Measurements from ENCODE around the gene PBX3. TPM values are rescaled to one million over a fixed set of nuclear protein-coding genes. Genes with fewer than 3 reads are reported as not detected.

The PBX3 gene
- total and polyA plus RNA-seq, 2 experiments from 2014 or later: 13.4 to 30.9 TPM

- Histone ChIP-seq H3K9ac (no peak overlapping the region), H3K4me1 (ENCODE audit: insufficient read depth) (peaks cover 16% of the 10 kb centered on the region), H3K27ac (no peak overlapping the region), H3K79me2 (ENCODE audit: insufficient read depth) (peaks cover 72% of the 10 kb centered on the region), H3K9me3 (ENCODE audit: low read depth) (no peaks in the 10 kb centered on the region), H4K20me1 (ENCODE audit: insufficient read depth) (no peaks in the 10 kb centered on the region), H3K4me3 (no peak overlapping the region), H2AFZ (no peak overlapping the region), H3F3A (ENCODE audit: insufficient read depth) (no peaks in the 10 kb centered on the region), H3K27me3 (replicated peaks; ENCODE audit: insufficient read depth) (no peaks in the 10 kb centered on the region), H3K9me2 (ENCODE audit: insufficient read depth) (no peaks in the 10 kb centered on the region), H3K4me2 (ENCODE audit: unreplicated experiment) (no peak overlapping the region), H3K36me3 (ENCODE audit: low read depth) (no peaks in the 10 kb centered on the region)
- WGBS, 2 experiments (ENCODE audit: low coverage in 1 of 2, low lambda C conversion rate in 2 of 2, missing lambda C conversion rate in 2 of 2): 100% methylated on average over 2 of the region's 2 CpGs
- TF ChIP-seq EZH2phosphoT487 (IDR thresholded peaks at IDR 0.05; ENCODE audit: insufficient read depth, low read depth) (no peak), EZH2 (IDR thresholded peaks at IDR 0.05; ENCODE audit: insufficient read depth, poor library complexity, severe bottlenecking) (no peak)
- in situ Hi-C loops (cut with MboI): no loop called here
- DNase-seq: no peak
These were observed 35.5 kb downstream of the PBX3 start for GRCh38 chr9:125782718-125783117.

- H3K27ac ChIP-seq: no peak overlapping the region
- no peak overlapping the region for H3K4me3 ChIP-seq
- H3K9ac ChIP-seq: no peak overlapping the region; the same call in 1 of the 2 replicates
- H3K4me2 ChIP-seq (ENCODE audit: unreplicated experiment): no peak overlapping the region
- peak; percentile 21 for DNase-seq
- H4K20me1 ChIP-seq (ENCODE audit: insufficient read depth): no peaks in the 10 kb centered on the region
- H3K9me3 ChIP-seq (ENCODE audit: low read depth): no peaks in the 10 kb centered on the region
- no peaks in the 10 kb centered on the region for H3K27me3 ChIP-seq (replicated peaks; ENCODE audit: insufficient read depth)
- peaks cover 16% of the 10 kb centered on the region for H3K4me1 ChIP-seq (ENCODE audit: insufficient read depth)
- no peak overlapping the region for H2AFZ ChIP-seq
- TF ChIP-seq EZH2phosphoT487 (IDR thresholded peaks at IDR 0.05; ENCODE audit: insufficient read depth, low read depth) (no peak), EZH2 (IDR thresholded peaks at IDR 0.05; ENCODE audit: insufficient read depth, poor library complexity, severe bottlenecking) (no peak)
- in situ Hi-C loops (cut with MboI): no loop called here
- H3K9me2 ChIP-seq (ENCODE audit: insufficient read depth): no peaks in the 10 kb centered on the region
- no peaks in the 10 kb centered on the region for H3K36me3 ChIP-seq (ENCODE audit: low read depth)
- 88 to 90% methylated on average over 6 of the region's 6 CpGs for WGBS, 2 experiments (ENCODE audit: low coverage in 1 of 2, low lambda C conversion rate in 2 of 2, missing lambda C conversion rate in 2 of 2)
- peaks cover 81% of the 10 kb centered on the region for H3K79me2 ChIP-seq (ENCODE audit: insufficient read depth)
- H3F3A ChIP-seq (ENCODE audit: insufficient read depth): no peaks in the 10 kb centered on the region
These were observed 37.3 kb downstream of the PBX3 start for GRCh38 chr9:125784286-125785049.

GRCh38 chr9:125785248-125785751 is 38.1 kb downstream of the PBX3 start:
- H3K9ac ChIP-seq: no peak overlapping the region
- H4K20me1 ChIP-seq (ENCODE audit: insufficient read depth): no peaks in the 10 kb centered on the region
- no peaks in the 10 kb centered on the region for H3K36me3 ChIP-seq (ENCODE audit: low read depth)
- 87 to 89% methylated on average over 5 of the region's 5 CpGs for WGBS, 2 experiments (ENCODE audit: low coverage in 1 of 2, low lambda C conversion rate in 2 of 2, missing lambda C conversion rate in 2 of 2)
- H3K4me2 ChIP-seq (ENCODE audit: unreplicated experiment): no peak overlapping the region
- no peaks in the 10 kb centered on the region for H3K9me3 ChIP-seq (ENCODE audit: low read depth)
- H3K79me2 ChIP-seq (ENCODE audit: insufficient read depth): peaks cover 90% of the 10 kb centered on the region
- peaks cover 16% of the 10 kb centered on the region for H3K4me1 ChIP-seq (ENCODE audit: insufficient read depth)
- TF ChIP-seq EZH2phosphoT487 (IDR thresholded peaks at IDR 0.05; ENCODE audit: insufficient read depth, low read depth): no peak
- H3K9me2 ChIP-seq (ENCODE audit: insufficient read depth): no peaks in the 10 kb centered on the region
- in situ Hi-C loops (cut with MboI): no loop called here
- H3K4me3 ChIP-seq: no peak overlapping the region
- H2AFZ ChIP-seq: no peak overlapping the region
- no peaks in the 10 kb centered on the region for H3K27me3 ChIP-seq (replicated peaks; ENCODE audit: insufficient read depth)
- no peaks in the 10 kb centered on the region for H3F3A ChIP-seq (ENCODE audit: insufficient read depth)
- H3K27ac ChIP-seq: no peak overlapping the region
- no peak for DNase-seq

GRCh38 chr9:125787715-125788114 is 40.5 kb downstream of the PBX3 start:
- Histone ChIP-seq H2AFZ (no peak overlapping the region), H3K4me1 (ENCODE audit: insufficient read depth) (peaks cover 16% of the 10 kb centered on the region), H3K4me3 (no peak overlapping the region), H3K36me3 (ENCODE audit: low read depth) (no peaks in the 10 kb centered on the region), H3F3A (ENCODE audit: insufficient read depth) (no peaks in the 10 kb centered on the region), H4K20me1 (ENCODE audit: insufficient read depth) (no peaks in the 10 kb centered on the region), H3K9me2 (ENCODE audit: insufficient read depth) (no peaks in the 10 kb centered on the region), H3K4me2 (ENCODE audit: unreplicated experiment) (no peak overlapping the region), H3K79me2 (ENCODE audit: insufficient read depth) (peaks cover 100% of the 10 kb centered on the region), H3K27me3 (replicated peaks; ENCODE audit: insufficient read depth) (no peaks in the 10 kb centered on the region), H3K27ac (no peak overlapping the region), H3K9me3 (ENCODE audit: low read depth) (no peaks in the 10 kb centered on the region), H3K9ac (no peak overlapping the region)
- no peak for DNase-seq
- TF ChIP-seq EZH2 (IDR thresholded peaks at IDR 0.05; ENCODE audit: insufficient read depth, poor library complexity, severe bottlenecking) (no peak), EZH2phosphoT487 (IDR thresholded peaks at IDR 0.05; ENCODE audit: insufficient read depth, low read depth) (no peak)
- 97 to 100% methylated on average over 1 of the region's 1 CpG for WGBS, 2 experiments (ENCODE audit: low coverage in 1 of 2, low lambda C conversion rate in 2 of 2, missing lambda C conversion rate in 2 of 2)
- in situ Hi-C loops (cut with MboI): no loop called here
